ENCODE measurements around the gene SFRP5.

The SFRP5 gene

GRCh38 chr10:97771913-97772823, at the start of gene SFRP5:
Gene SFRP5 (minus strand): TSS chr10:97771999. CDS start chr10:97771833, 166 bp downstream.
- ATAC-seq (ENCODE audit: low read depth) (no peak), DNase-seq (ENCODE audit: low spot score) (no peak)
- Histone ChIP-seq H3K36me3 (ENCODE audit: low read depth) (no peaks in the 10 kb centered on the region), H3K9me3 (ENCODE audit: severe bottlenecking) (no peaks in the 10 kb centered on the region), H3K27ac (ENCODE audit: poor library complexity, severe bottlenecking) (no peak within 1 kb of the TSS), H3K4me3 (ENCODE audit: severe bottlenecking) (peak within 1 kb of the TSS; percentile 13), H3K4me1 (ENCODE audit: insufficient read depth, poor library complexity, severe bottlenecking) (no peaks in the 10 kb centered on the region), H3K27me3 (ENCODE audit: insufficient read depth, poor library complexity, severe bottlenecking) (peaks cover 45% of the 10 kb centered on the region)
- no peak for TF ChIP-seq CTCF (IDR thresholded peaks at IDR 0.05; ENCODE audit: poor library complexity, severe bottlenecking)

- peaks cover 2% of the 10 kb centered on the region for H3K4me1 ChIP-seq (ENCODE audit: insufficient read depth, poor library complexity, severe bottlenecking)
- no peak for TF ChIP-seq CTCF (IDR thresholded peaks at IDR 0.05; ENCODE audit: poor library complexity, severe bottlenecking)
- no peak overlapping the region for H3K4me3 ChIP-seq (ENCODE audit: severe bottlenecking)
- no peaks in the 10 kb centered on the region for H3K9me3 ChIP-seq (ENCODE audit: severe bottlenecking)
- H3K27ac ChIP-seq (ENCODE audit: poor library complexity, severe bottlenecking), result no peak overlapping the region
- H3K27me3 ChIP-seq (ENCODE audit: insufficient read depth, poor library complexity, severe bottlenecking), result no peaks in the 10 kb centered on the region
- ATAC-seq (ENCODE audit: low read depth), result no peak
- no peak for DNase-seq (ENCODE audit: low spot score)
- no peaks in the 10 kb centered on the region for H3K36me3 ChIP-seq (ENCODE audit: low read depth)
Observed at GRCh38 chr10:97820096-97820704, 48.4 kb upstream of the SFRP5 start.

- TF ChIP-seq CTCF (IDR thresholded peaks at IDR 0.05; ENCODE audit: poor library complexity, severe bottlenecking), result no peak
- no peaks in the 10 kb centered on the region for H3K9me3 ChIP-seq (ENCODE audit: severe bottlenecking)
- H3K4me1 ChIP-seq (ENCODE audit: insufficient read depth, poor library complexity, severe bottlenecking), result peaks cover 2% of the 10 kb centered on the region
- H3K27ac ChIP-seq (ENCODE audit: poor library complexity, severe bottlenecking), result no peak overlapping the region
- no peaks in the 10 kb centered on the region for H3K27me3 ChIP-seq (ENCODE audit: insufficient read depth, poor library complexity, severe bottlenecking)
- ATAC-seq (ENCODE audit: low read depth), result no peak
- no peaks in the 10 kb centered on the region for H3K36me3 ChIP-seq (ENCODE audit: low read depth)
- no peak for DNase-seq (ENCODE audit: low spot score)
- H3K4me3 ChIP-seq (ENCODE audit: severe bottlenecking), result no peak overlapping the region
Observed at GRCh38 chr10:97818572-97818971, 46.8 kb upstream of the SFRP5 start.

- Histone ChIP-seq H3K4me3 (ENCODE audit: severe bottlenecking) (no peak overlapping the region), H3K9me3 (ENCODE audit: severe bottlenecking) (no peaks in the 10 kb centered on the region), H3K4me1 (ENCODE audit: insufficient read depth, poor library complexity, severe bottlenecking) (no peaks in the 10 kb centered on the region), H3K27ac (ENCODE audit: poor library complexity, severe bottlenecking) (no peak overlapping the region), H3K27me3 (ENCODE audit: insufficient read depth, poor library complexity, severe bottlenecking) (no peaks in the 10 kb centered on the region), H3K36me3 (ENCODE audit: low read depth) (no peaks in the 10 kb centered on the region)
- no peak for TF ChIP-seq CTCF (IDR thresholded peaks at IDR 0.05; ENCODE audit: poor library complexity, severe bottlenecking)
- DNase-seq (ENCODE audit: low spot score) (no peak), ATAC-seq (ENCODE audit: low read depth) (no peak)
Observed at GRCh38 chr10:97816609-97817008, 44.8 kb upstream of the SFRP5 start.

Data from RWPE2 (cell line).